Osteoblast (primary cell): ENCODE measurements around the gene TOPAZ1. TPM values are rescaled to one million over a fixed set of nuclear protein-coding genes. Genes with fewer than 3 reads are reported as not detected.

Source experiments
- DNase-seq: peaks from one replicate; pipeline ENCODE4 v3.0.0; 2011; ENCODE audit warnings: low spot score, mixed read lengths; ENCODE audit not compliant: insufficient read length; ENCODE audit errors: missing footprints
- H2AFZ ChIP-seq: 2 replicates; pipeline ENCODE4 v1.6.0; 2011; ENCODE audit warnings: mild to moderate bottlenecking, low read length
- H3K27ac ChIP-seq: 2 replicates; pipeline ENCODE4 v1.5.1; 2011; ENCODE audit warnings: mild to moderate bottlenecking, low read depth, low read length, moderate library complexity
- H3K27me3 ChIP-seq: 2 replicates; pipeline ENCODE4 v1.6.0; 2012; ENCODE audit warnings: mild to moderate bottlenecking, control low read depth, inconsistent platforms, low read length, moderate library complexity; ENCODE audit not compliant: insufficient read depth
- H3K36me3 ChIP-seq: 2 replicates; pipeline ENCODE4 v1.5.1; 2011; ENCODE audit warnings: mild to moderate bottlenecking, low read length, control low read depth, moderate library complexity; ENCODE audit not compliant: insufficient read depth
- H3K4me1 ChIP-seq: 2 replicates; pipeline ENCODE4 v1.5.1; 2011; ENCODE audit warnings: mild to moderate bottlenecking, low read length, control low read depth, moderate library complexity; ENCODE audit not compliant: insufficient read depth
- H3K4me2 ChIP-seq: 2 replicates; pipeline ENCODE4 v1.6.0; 2011; ENCODE audit warnings: mild to moderate bottlenecking, low read length; ENCODE audit not compliant: insufficient read depth
- H3K4me3 ChIP-seq: fragments of 200-600 bp; sonication (generic); 3 replicates; pipeline ENCODE4 v1.5.1; 2012; ENCODE audit warnings: mild to moderate bottlenecking, low read length, inconsistent platforms; ENCODE audit not compliant: insufficient read depth
- H3K79me2 ChIP-seq: 2 replicates; pipeline ENCODE4 v1.6.0; 2012; ENCODE audit warnings: mild to moderate bottlenecking, low read length, control low read depth, inconsistent platforms; ENCODE audit not compliant: insufficient read depth
- H3K9me3 ChIP-seq: 2 replicates; pipeline ENCODE4 v1.5.1; 2011; ENCODE audit warnings: low read depth, low read length, control low read depth
- H4K20me1 ChIP-seq: 2 replicates; pipeline ENCODE4 v1.6.0; 2012; ENCODE audit warnings: mild to moderate bottlenecking, low read length, control low read depth; ENCODE audit not compliant: insufficient read depth
- CTCF ChIP-seq: IDR thresholded peaks from 2 replicates; pipeline ENCODE4 v1.5.1; 2011; ENCODE audit warnings: mild to moderate bottlenecking, low read depth, low read length, moderate library complexity; ENCODE audit errors: extremely low read depth
- total RNA-seq: library from RNA; depleted of rRNA; stranded (reverse); fragments of >200 nt; gene quantifications from 2 replicates; pipeline ENCODE4 v1.2.3, GENCODE V29; 2012

The TOPAZ1 gene
- total RNA-seq, 1 donor: not detected

DNA sequence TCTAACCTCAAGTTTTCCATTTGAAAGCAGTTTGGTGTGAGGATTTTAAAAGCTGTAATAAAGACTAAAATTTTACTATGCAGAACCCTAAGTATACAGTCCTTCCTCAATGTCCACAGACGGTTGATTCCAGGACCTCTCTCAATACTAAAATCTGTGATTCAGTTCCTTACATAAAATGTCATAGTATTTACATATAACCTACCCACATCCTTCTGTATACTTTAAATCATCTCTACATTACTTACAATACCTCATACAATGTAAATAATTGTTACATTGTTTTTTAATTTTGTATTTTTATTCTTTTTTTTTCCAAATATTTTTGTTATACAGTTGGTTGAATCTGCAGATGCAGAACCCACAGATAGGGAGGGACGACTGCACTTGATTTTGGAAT is 2.8 kb upstream of the TOPAZ1 start:
- Histone ChIP-seq H3K79me2 (no peaks in the 10 kb centered on the region), H3K27ac (no peak overlapping the region), H3K4me2 (no peak overlapping the region), H3K4me3 (no peak overlapping the region), H3K36me3 (no peaks in the 10 kb centered on the region), H4K20me1 (no peaks in the 10 kb centered on the region), H3K27me3 (no peaks in the 10 kb centered on the region), H3K4me1 (no peaks in the 10 kb centered on the region), H3K9me3 (no peaks in the 10 kb centered on the region), H2AFZ (no peak overlapping the region)
- TF ChIP-seq CTCF: no peak
- no peak for DNase-seq

DNA sequence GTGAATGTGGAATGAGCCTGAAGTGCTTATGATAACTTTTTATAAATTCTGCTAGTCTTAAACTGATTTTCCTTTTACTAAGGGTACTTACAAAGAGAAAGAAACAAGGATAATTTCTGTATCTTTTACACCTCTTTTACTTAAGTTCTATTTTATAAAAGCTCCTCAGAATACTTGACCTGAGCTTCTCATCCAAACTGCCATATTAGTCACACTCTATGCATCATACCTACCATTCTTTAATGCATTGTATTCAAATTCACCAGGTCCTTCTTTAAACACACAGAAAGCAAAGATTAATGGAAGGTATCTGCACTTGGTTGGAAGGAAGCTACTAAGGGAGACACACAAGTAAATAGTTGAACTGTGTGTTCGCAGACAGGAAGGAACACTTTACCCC is 1.6 kb upstream of the TOPAZ1 start:
- no peak overlapping the region for H3K4me2 ChIP-seq
- no peaks in the 10 kb centered on the region for H3K9me3 ChIP-seq
- H3K4me3 ChIP-seq: no peak overlapping the region
- H3K4me1 ChIP-seq: no peaks in the 10 kb centered on the region
- H3K27me3 ChIP-seq: peaks cover 5% of the 10 kb centered on the region
- no peak for TF ChIP-seq CTCF
- H3K36me3 ChIP-seq: no peaks in the 10 kb centered on the region
- no peaks in the 10 kb centered on the region for H4K20me1 ChIP-seq
- H3K27ac ChIP-seq: no peak overlapping the region
- H2AFZ ChIP-seq: no peak overlapping the region
- H3K79me2 ChIP-seq: no peaks in the 10 kb centered on the region
- peak; percentile 87 for DNase-seq

GRCh38 chr3:44242721-44243120 is 1.0 kb downstream of the TOPAZ1 start:
- DNase-seq: no peak
- H3K79me2 ChIP-seq: no peaks in the 10 kb centered on the region
- H4K20me1 ChIP-seq: no peaks in the 10 kb centered on the region
- H3K4me2 ChIP-seq: no peak overlapping the region
- H3K36me3 ChIP-seq: no peaks in the 10 kb centered on the region
- no peak overlapping the region for H3K27ac ChIP-seq
- no peak overlapping the region for H2AFZ ChIP-seq
- H3K9me3 ChIP-seq: peaks cover under 1% of the 10 kb centered on the region
- no peak overlapping the region for H3K4me3 ChIP-seq
- no peak for TF ChIP-seq CTCF
- peaks cover 5% of the 10 kb centered on the region for H3K27me3 ChIP-seq
- H3K4me1 ChIP-seq: no peaks in the 10 kb centered on the region

DNA sequence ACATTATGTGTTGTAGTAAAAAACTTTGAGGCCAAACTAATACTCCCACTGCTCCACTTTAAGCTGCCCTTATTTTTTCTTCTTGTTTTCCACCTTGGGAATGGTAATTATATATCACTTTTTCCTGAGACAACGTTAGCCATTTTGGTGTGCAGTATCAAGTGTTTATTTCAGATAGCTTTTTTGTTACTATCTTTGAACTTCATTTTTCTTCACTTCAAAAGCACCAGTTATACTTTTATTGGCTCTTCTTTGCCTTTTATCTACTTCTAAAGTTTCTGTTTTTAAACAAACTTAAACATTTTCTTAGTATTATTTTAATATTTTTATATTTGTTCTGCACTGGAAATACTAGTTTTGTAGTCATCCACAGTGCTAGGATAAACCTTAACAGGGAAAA is 6.5 kb downstream of the TOPAZ1 start:
- no peak for DNase-seq
- no peak overlapping the region for H2AFZ ChIP-seq
- H4K20me1 ChIP-seq: no peaks in the 10 kb centered on the region
- no peak overlapping the region for H3K27ac ChIP-seq
- no peaks in the 10 kb centered on the region for H3K79me2 ChIP-seq
- H3K9me3 ChIP-seq: peaks cover 3% of the 10 kb centered on the region
- no peaks in the 10 kb centered on the region for H3K4me1 ChIP-seq
- no peak for TF ChIP-seq CTCF
- no peak overlapping the region for H3K4me3 ChIP-seq
- no peak overlapping the region for H3K4me2 ChIP-seq
- peaks cover 5% of the 10 kb centered on the region for H3K27me3 ChIP-seq
- no peaks in the 10 kb centered on the region for H3K36me3 ChIP-seq
